Ovary (tissue), 1 donor: ENCODE data around the gene PIGU.
A peak's percentile ranks its signal among the peaks of the same experiment; 100 is the strongest.

Source experiments
- EP300 ChIP-seq: sonication (generic); formaldehyde crosslinking; IDR thresholded peaks from one replicate; pipeline ENCODE4 v1.6.1; 2017; ENCODE audit warnings: antibody characterized with exemption
- POLR2A ChIP-seq: fragments of 450-650 bp; IDR thresholded peaks from one replicate; pipeline ENCODE4 v1.6.1; 2017; ENCODE audit warnings: antibody characterized with exemption, mild to moderate bottlenecking, moderate library complexity

- peak; percentile 43 for TF ChIP-seq POLR2A
- no peak for TF ChIP-seq EP300
Measured at GRCh38 chr20:34709044-34709830, 32.3 kb upstream of the PIGU start.
